ENCODE measurements around the gene ZSCAN29. TPM values are rescaled to one million over a fixed set of nuclear protein-coding genes. Genes with fewer than 3 reads are reported as not detected.

ZSCAN29 gene
- total RNA-seq, 2 donors from 2014 or later, result 18.3 to 26.2 TPM

GRCh38 chr15:43329960-43330779 lies 40.7 kb downstream of the ZSCAN29 start, which contains the start of gene LCMT2:
TSS of gene LCMT2 (minus strand) at chr15:43330573. CDS start at chr15:43330489, 84 bp downstream.
- intact Hi-C loops (cut with DNase I), result no loop called here
- under 1% methylated on average over 86 of the region's 86 CpGs for WGBS

GRCh38 chr15:43329217-43329959 lies 41.5 kb downstream of the ZSCAN29 start:
- Histone ChIP-seq H3K4me3 (peak overlapping the region; percentile 42 to 88), H3K27me3 (replicated peaks; ENCODE audit: insufficient read depth) (no peaks in the 10 kb centered on the region), H3K9me3 (no peaks in the 10 kb centered on the region), H3K36me3 (no peaks in the 10 kb centered on the region), H3K27ac (peak overlapping the region; percentile 80 to 91), H3K4me1 (replicated peaks) (peaks cover 10% of the 10 kb centered on the region)
- peak; percentile 14 for DNase-seq (ENCODE audit: low spot score)
- 16% methylated on average over 38 of the region's 38 CpGs for WGBS
- no peak for TF ChIP-seq CTCF (IDR thresholded peaks at IDR 0.05)
- TF ChIP-seq POLR2A (IDR thresholded peaks at IDR 0.05), result no peak
- no peak for TF ChIP-seq POLR2AphosphoS5 (IDR thresholded peaks at IDR 0.05)
- intact Hi-C loops (cut with DNase I), result no loop called here

More at GRCh38 chr15:43329960-43330779, 40.7 kb downstream of the ZSCAN29 start, which contains the start of gene LCMT2:
- TF ChIP-seq POLR2A (IDR thresholded peaks at IDR 0.05), result peak; percentile 51
- no peak for TF ChIP-seq CTCF (IDR thresholded peaks at IDR 0.05)
- TF ChIP-seq POLR2AphosphoS5 (IDR thresholded peaks at IDR 0.05), result peak; percentile 84
- no peaks in the 10 kb centered on the region for H3K36me3 ChIP-seq
- H3K27ac ChIP-seq, result peak within 1 kb of the TSS; percentile 80 to 91
- DNase-seq (ENCODE audit: low spot score), result peak; percentile 84
- H3K27me3 ChIP-seq (replicated peaks; ENCODE audit: insufficient read depth), result no peaks in the 10 kb centered on the region
- H3K4me1 ChIP-seq (replicated peaks), result peaks cover 10% of the 10 kb centered on the region
- H3K9me3 ChIP-seq, result no peaks in the 10 kb centered on the region
- peak within 1 kb of the TSS; percentile 42 to 88 for H3K4me3 ChIP-seq

GRCh38 chr15:43325039-43325684 lies 45.7 kb downstream of the ZSCAN29 start:
- DNase-seq (ENCODE audit: low spot score), result no peak
- WGBS, result 74% methylated on average over 6 of the region's 6 CpGs
- Histone ChIP-seq H3K36me3 (no peaks in the 10 kb centered on the region), H3K27me3 (replicated peaks; ENCODE audit: insufficient read depth) (no peaks in the 10 kb centered on the region), H3K4me1 (replicated peaks) (peaks cover 10% of the 10 kb centered on the region), H3K4me3 (no peak overlapping the region), H3K9me3 (no peaks in the 10 kb centered on the region), H3K27ac (no peak overlapping the region)
- intact Hi-C loops (cut with DNase I), result no loop called here
- TF ChIP-seq CTCF (IDR thresholded peaks at IDR 0.05), result no peak
- TF ChIP-seq POLR2A (IDR thresholded peaks at IDR 0.05), result no peak
- no peak for TF ChIP-seq POLR2AphosphoS5 (IDR thresholded peaks at IDR 0.05)

GRCh38 chr15:43318990-43319771 lies 51.7 kb downstream of the ZSCAN29 start:
- no peaks in the 10 kb centered on the region for H3K4me1 ChIP-seq (replicated peaks)
- H3K27me3 ChIP-seq (replicated peaks; ENCODE audit: insufficient read depth), result no peaks in the 10 kb centered on the region
- no peak overlapping the region for H3K4me3 ChIP-seq
- WGBS, result 64% methylated on average over 4 of the region's 4 CpGs
- intact Hi-C loops (cut with DNase I), result no loop called here
- TF ChIP-seq CTCF (IDR thresholded peaks at IDR 0.05) (no peak), POLR2AphosphoS5 (IDR thresholded peaks at IDR 0.05) (no peak), POLR2A (IDR thresholded peaks at IDR 0.05) (no peak)
- no peak overlapping the region for H3K27ac ChIP-seq
- DNase-seq (ENCODE audit: low spot score), result no peak
- H3K36me3 ChIP-seq, result no peaks in the 10 kb centered on the region
- no peaks in the 10 kb centered on the region for H3K9me3 ChIP-seq

Data from prostate gland (tissue), 2 donors.